Left lung (tissue), 10 donors: ENCODE data around the gene HERC2. TPM values are rescaled to one million over a fixed set of nuclear protein-coding genes. Genes with fewer than 3 reads are reported as not detected.

ENCODE experiments used
- ATAC-seq: fragments of 200-7000 bp; cut with Tn5 transposase; one replicate; pipeline ENCODE4 v1.9.1; 2020; ENCODE audit warnings: moderate library complexity
- DNase-seq, 4 donors: peaks; one replicate each; pipeline ENCODE4 v3.0.0-alpha.2; 2013 to 2020
- H3K27ac ChIP-seq, 2 donors: fragments of 200-600 bp; sonication (generic) in 1 of 2; one replicate each; pipeline versions ENCODE4 v1.5.0 to v1.8.0; 2020 to 2021
- H3K27me3 ChIP-seq, 2 donors: fragments of 200-600 bp; sonication (generic) in 1 of 2; one replicate each; pipeline versions ENCODE4 v1.5.0 to v1.8.0; 2020 to 2021
- H3K36me3 ChIP-seq, 2 donors: fragments of 200-600 bp; sonication (generic) in 1 of 2; one replicate each; pipeline versions ENCODE4 v1.5.0 to v1.8.0; 2020 to 2021
- H3K4me1 ChIP-seq, 2 donors: fragments of 200-600 bp; one replicate each; pipeline ENCODE4 v1.8.0; 2021
- H3K4me3 ChIP-seq, 2 donors: fragments of 200-600 bp; sonication (generic) in 1 of 2; one replicate each; pipeline versions ENCODE4 v1.5.0 to v1.8.0; 2020 to 2021; ENCODE audit warnings: mild to moderate bottlenecking in 1 of 2
- H3K9me3 ChIP-seq, 2 donors: fragments of 200-600 bp; sonication (generic) in 1 of 2; one replicate each; pipeline versions ENCODE4 v1.5.0 to v1.8.0; 2020 to 2021
- CTCF ChIP-seq, 2 donors: fragments of 200-600 bp; sonication (generic) in 1 of 2; IDR thresholded peaks; one replicate each; pipeline versions ENCODE4 v1.5.0 to v1.8.0; 2021; ENCODE audit warnings: antibody characterized with exemption in 2 of 2
- intact Hi-C, 2 donors: fragments of 100-400 bp; cut with DNase I; formaldehyde crosslinking; loops; one replicate each; pipeline versions ENCODE4 v1.11.2 to v1.14.2; 2022
- polyA plus RNA-seq, 6 donors: library from polyadenylated mRNA; unstranded; fragments of 120-200 nt; gene quantifications; one replicate each; pipeline ENCODE4 v1.2.1, GENCODE V29; 2013; ENCODE audit not compliant: insufficient read length in 6 of 6
- total RNA-seq, 2 donors: library from RNA; stranded (reverse); fragmentation: NEBNext Ultra II Directional; extraction: Animal tissue kit (Norgen Biotek cat#: 25700); gene quantifications; one replicate each; pipeline ENCODE4 v1.2.1, GENCODE V29; 2021
- donor health status: DM: no; HTN: yes; CAD: no.
- donor health status: DM: no; HTN: no; CAD: no.

The HERC2 gene
- total and polyA plus RNA-seq, 8 donors: 52.7 to 68.6 (median 56.4) TPM

GRCh38 chr15:28068930-28069329 is 253.0 kb downstream of the HERC2 start:
- intact Hi-C loops: no loop called here
- Histone ChIP-seq H3K36me3 (no peaks in the 10 kb centered on the region), H3K4me1 (no peaks in the 10 kb centered on the region), H3K4me3 (no peak overlapping the region), H3K27me3 (no peaks in the 10 kb centered on the region), H3K27ac (no peak overlapping the region), H3K9me3 (peaks cover 0 to 3% of the 10 kb centered on the region in 2 donors)
- no peak for TF ChIP-seq CTCF (IDR thresholded peaks at IDR 0.05)
- ATAC-seq: no peak
- DNase-seq: no peak

DNA sequence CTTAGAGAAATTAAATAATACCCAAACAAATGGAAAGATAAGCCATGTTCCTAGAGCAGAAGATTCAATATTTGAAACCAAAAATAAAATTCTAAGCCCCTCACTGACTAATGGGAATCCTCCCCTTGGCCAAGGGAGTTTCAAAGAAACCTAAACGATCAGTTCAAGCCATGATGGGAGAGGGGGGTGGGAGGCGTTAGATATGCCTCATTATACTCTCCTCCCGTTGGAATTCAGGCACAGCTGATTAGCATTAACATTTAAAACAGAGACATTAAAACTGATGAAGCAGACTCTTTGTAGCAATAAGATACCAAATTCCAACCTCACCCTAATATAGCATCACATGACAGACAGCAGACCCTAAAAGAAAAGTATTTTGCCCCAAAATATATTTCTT is 255.7 kb downstream of the HERC2 start:
- no peak for TF ChIP-seq CTCF (IDR thresholded peaks at IDR 0.05)
- Histone ChIP-seq H3K4me3 (no peak overlapping the region), H3K27me3 (no peaks in the 10 kb centered on the region), H3K9me3 (peaks cover 0 to 10% of the 10 kb centered on the region in 2 donors), H3K4me1 (no peaks in the 10 kb centered on the region), H3K36me3 (no peaks in the 10 kb centered on the region), H3K27ac (no peak overlapping the region)
- ATAC-seq (no peak), DNase-seq (no peak)
- intact Hi-C loops: no loop called here

Other genes starting within 250 kb of the HERC2 start
- gene OCA2, start 222.9 kb downstream of the HERC2 start, total RNA-seq: 1 to 10 TPM in 1 of 2 donors, under 1 TPM in 1; 0.81 to 4.0 TPM
- gene OCA2, start 222.9 kb downstream of the HERC2 start, polyA plus RNA-seq: 10 to 100 TPM; 12.0 to 21.7 (median 14.7) TPM
- not detected for gene GOLGA6L24, start 35.9 kb upstream of the HERC2 start, total RNA-seq
- under 1 TPM in 1 of 6 donors, not detected in 5; 0.09 TPM for gene GOLGA6L24, start 35.9 kb upstream of the HERC2 start, polyA plus RNA-seq
- not detected for gene GOLGA8F, start 56.5 kb upstream of the HERC2 start, total RNA-seq
- 1 to 10 TPM in 1 of 6 donors, not detected in 5; 1.3 TPM for gene GOLGA8F, start 56.5 kb upstream of the HERC2 start, polyA plus RNA-seq
- gene GOLGA8G, start 210.8 kb upstream of the HERC2 start, total RNA-seq: not detected
- under 1 TPM in 5 of 6 donors, not detected in 1; 0.08 to 0.21 (median 0.11) TPM for gene GOLGA8G, start 210.8 kb upstream of the HERC2 start, polyA plus RNA-seq
- gene GOLGA6L25, start 231.4 kb upstream of the HERC2 start, total RNA-seq: not detected
- gene GOLGA6L25, start 231.4 kb upstream of the HERC2 start, polyA plus RNA-seq: not detected